NCI-H748 treated with DMSO at 0.1 percent for 48 hours (cell line): ENCODE measurements around the gene C2orf92.
A peak's percentile ranks its signal among the peaks of the same experiment; 100 is the strongest.
"Not testable (repeated sequence)": the region's sequence is repeated elsewhere in the genome, so short reads cannot be mapped to it uniquely, and the experiment has no call there.

Experiments used
- DNase-seq: peaks from one replicate; lab custom pipeline; 2025; lab: John Stamatoyannopoulos, UW

The C2orf92 gene

DNA sequence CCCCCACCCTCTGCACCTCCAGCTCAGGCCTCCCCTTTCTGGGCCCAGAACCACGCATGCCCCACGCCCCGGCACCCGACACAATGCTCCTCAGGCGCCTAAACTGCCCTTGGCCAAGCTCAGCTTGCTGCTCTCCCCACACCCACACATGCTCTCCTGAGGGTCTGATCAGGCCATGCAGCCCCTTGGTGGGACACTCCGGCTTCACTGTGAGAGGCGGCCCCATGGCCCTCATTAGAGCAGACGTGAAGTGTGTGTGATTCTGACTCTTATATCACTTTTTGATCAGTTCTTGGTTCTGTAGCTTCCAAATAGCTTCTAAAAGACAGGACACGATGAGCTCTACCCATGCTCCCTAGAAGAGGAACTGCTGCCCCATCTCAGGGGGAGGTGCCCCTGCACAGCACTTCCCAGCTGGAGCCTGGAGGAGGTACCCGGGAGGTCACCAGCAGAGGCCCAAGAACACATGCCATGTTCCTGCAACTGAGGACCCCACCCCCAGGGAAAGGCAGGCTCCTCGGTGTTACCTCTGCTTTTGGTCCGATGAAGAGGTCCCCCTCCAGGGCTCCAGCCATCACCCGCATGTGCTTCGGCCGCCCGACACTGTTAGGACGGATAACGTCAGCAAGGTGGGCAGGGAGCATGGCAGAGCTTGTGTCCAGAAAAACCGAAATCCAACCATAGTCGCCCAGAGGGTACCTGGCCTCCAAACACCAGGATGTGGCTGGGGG lies 9.3 kb upstream of the C2orf92 start:
- DNase-seq: no peak

DNA sequence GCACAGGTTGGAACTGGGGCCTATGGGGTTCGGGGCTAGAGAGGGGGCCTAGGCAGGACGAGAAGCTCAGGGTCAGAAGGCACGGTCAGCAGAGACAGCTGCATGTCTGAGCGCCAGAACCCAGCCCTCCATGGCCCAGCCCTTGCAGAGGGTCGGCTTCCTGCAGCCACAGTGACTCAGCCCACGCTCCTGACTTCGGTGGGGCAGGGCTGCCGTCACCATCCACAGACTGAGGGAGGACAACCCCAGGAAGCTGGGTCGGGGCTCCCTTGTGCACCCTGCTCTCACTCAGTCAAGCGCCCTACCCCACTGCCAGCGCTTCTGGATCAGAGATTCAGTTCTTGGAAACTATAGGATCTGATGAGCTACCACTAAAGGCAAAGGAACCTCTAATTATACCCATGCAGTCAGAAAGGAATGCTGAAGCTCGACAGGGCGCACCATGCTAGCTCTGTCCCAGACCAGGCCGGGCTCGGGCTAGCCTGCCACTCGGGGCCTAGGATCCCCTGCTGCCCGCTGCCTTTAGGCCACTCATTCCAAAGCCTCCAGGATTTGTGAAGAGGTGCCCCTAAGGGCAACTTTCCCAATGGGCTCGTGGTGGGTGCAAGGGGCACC lies 8.6 kb upstream of the C2orf92 start:
- no peak for DNase-seq

DNA sequence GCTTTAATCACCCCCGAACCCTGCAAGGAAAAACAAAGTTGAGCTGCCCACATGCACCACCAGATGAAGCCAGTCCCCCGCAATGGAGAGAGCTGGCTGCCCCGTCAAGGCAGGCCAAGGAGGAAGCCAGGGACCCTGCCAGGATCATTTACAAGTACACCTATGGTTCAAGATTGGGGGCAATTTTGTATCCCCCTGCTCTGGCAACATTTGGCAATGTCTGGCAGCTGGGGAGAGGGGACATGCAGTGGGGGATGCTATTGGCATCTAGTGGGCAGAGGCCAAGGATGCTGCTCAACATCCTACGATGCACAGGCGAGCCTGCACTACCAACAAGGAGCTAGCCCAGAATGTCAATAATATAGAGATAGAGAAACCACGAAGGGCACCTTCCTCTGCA lies 7.6 kb upstream of the C2orf92 start:
- no peak for DNase-seq

DNA sequence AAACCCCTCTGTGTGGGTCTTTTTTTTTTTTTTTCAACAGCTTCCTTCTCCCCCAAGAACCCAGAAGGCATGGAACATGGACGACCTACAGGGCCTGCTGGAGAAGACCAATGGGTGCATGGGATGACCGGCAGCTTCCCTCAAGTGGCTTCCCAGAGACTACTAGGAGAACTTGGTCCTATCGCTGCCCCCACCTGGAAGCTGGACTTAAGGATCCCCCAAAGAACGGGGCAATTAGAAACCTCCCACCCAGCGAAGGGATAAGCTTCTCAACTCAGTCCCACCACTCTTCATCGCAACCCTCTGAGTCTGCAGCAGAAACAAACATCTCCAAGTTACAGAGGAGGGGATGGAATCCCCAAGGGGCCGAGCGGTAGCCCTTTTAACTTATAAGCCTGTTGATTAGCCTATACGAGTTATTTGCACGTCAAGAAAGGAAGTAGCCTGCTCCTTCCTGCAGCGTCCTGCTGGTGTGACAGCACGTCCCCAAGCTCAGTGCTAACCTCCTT lies 7.1 kb upstream of the C2orf92 start:
- no peak for DNase-seq

DNA sequence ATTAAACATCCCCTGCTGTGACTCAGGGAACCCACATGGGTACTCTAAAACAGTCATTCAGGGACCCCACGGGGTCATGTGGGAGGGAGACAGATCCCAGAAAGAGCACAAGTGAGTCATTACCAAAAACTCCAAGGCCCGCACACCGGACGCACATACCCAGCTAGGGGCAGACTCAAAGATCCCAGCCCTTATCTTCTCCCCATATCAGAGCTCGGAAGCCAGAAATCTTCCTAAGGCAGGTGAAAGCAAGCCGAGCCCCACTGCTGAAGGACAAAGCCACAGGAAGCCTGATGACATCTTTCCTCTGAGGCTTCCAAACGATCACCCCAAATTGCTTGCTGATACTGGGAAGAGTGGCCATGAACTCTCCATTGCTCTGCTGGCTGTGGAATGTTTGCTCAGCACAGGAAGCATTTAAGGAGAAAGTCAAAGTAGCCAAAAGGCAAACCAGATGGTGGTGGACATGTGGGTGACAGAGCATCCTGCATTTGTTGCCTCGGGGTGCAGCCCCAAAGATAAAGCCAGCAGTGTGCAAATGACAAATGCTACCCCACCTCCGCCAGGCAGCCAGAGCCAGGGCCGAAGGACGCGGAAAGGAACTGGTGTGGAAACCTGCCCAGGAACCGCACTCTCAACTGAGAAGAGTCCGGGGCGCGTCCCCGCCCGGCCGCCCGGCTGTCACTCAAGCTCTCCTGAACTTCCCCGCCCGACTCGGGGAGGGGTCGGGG lies 6.5 kb upstream of the C2orf92 start:
- DNase-seq: peak; percentile 10

DNA sequence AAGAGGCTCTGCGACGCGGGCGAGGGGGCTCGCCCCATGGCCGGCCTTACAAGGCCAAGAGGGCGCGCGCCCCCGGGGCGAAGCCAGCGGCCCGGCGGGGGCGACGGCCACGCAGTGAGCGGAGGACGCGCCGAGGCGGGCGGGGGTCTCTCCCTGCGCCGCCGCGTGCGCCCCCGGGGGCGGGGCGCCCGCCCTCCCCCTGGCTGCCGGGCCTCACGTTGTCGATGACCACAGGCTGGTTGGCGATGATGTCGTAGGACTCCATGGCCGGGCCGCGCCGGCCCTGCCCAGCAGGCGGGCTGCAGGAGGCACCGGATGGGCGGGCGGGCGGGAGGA lies 5.9 kb upstream of the C2orf92 start:
- no peak for DNase-seq

DNA sequence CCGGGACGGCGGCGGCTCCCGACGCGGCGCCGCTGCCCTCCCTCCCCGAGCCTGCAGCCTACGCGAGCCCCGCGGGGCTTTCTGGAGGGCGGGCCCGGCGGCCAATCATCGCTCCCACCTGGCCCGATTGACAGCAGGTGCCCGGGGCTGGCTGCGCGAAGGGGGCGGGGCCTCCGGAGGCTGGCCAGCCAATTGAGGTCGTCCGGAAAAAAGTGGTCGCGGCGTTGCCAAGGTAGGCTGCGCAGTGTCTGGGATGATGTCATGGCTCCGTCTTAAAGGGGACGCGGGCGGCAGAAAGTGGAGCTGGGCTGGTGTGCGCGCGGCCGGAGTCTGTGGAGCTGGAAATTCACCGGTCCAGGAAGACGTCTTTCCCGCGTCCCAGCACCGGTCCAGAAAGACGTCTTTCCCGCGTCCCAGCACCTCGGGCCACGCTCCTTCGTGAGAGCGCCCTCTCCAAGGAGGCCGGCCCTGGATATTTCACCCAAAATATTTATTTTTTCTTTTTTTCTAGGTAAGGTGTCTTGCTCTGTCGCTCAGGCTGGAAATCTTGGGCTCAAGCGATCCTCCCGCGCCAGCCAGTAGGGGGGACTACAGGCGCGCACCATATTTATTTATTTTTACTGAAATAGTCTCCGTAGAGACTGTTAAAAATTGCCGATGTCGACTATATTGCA lies 5.4 kb upstream of the C2orf92 start, which contains the start of gene ACTR1B:
Gene ACTR1B, minus strand, starts transcription at position 83 of the 674 bp plus-strand sequence. CDS start 154 bp downstream, outside the sequence.
- DNase-seq: peak; percentile 98

DNA sequence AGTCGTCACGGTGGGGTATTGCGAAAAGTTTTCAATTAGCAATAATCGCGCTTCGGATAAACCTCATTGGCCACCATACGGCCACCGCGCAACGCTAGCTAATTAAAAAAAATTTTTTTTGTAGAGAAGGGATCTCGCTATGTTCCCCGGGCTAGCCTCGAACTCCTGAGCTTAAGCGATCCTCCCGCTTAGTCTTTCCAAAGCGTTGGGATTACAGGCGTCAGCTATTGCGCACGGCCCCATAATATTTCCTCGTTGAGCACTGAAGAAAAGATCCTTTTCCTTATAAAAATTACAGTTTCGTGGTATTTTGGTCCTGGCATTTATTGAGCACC lies 4.9 kb upstream of the C2orf92 start:
- no peak for DNase-seq

DNA sequence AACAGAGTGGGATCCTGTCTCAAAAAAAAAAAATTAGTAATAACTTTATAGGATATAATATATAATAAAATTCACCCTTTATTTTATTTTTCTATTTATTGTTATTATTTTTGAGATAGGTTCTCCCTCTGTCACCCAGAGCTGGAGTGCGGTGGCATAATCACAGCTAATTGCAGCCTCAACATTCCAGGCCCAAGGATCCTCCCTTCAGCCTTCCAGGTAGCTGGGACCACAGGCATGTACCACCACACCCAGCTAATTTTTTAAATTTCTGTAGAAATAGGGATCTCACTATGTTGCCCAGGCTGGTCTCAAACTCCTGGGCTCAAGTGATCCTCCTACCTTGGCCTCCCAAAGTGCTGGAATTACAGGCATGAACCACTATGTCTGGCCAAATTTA lies 958 bp downstream of the C2orf92 start:
- no peak for DNase-seq

DNA sequence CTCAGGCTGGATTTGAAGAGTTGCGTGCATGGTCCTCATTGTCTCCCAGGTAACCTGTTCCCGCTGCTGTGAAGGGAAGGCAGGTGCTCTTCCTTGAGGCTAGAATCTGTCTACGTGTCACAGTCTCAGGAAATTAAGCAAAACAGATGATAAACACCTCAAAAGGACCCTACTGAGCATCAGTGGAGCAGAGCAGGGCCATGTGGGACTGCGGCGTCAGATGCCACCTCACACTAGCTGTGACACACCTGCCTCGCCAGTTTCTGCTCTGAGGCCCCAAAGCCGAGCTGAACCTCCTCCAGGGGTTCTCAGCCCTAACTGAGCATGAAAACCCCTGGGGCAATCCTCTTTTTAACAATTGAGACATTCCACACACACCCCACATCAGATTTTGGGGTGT lies 2.0 kb downstream of the C2orf92 start:
- no peak for DNase-seq

DNA sequence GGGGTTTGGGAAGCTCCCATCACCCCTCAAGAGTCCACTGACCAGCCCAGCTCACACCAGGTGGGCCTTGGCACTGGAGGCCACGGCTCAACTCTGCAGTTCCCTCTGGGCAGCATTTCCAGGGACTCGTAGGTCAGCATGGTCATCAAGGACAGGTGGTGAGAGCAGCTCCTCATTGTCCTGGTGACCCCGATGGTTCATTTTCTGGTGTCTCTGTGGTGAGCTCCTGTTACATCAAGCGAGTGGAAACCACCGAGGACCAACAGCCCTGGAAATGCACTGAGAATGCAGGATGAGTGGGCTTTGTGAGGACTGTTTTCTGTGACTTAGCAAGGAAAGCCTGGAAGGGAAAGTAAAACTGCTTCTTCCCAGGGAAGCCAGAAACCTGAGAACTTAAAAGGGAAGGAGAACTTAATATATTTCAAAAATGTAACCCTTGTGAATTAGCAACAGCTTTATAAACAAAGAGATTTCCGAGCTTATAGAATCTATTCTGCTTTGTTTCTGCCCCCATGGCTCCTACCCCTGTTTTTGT lies 3.2 kb downstream of the C2orf92 start:
- DNase-seq: not testable (repeated sequence)

DNA sequence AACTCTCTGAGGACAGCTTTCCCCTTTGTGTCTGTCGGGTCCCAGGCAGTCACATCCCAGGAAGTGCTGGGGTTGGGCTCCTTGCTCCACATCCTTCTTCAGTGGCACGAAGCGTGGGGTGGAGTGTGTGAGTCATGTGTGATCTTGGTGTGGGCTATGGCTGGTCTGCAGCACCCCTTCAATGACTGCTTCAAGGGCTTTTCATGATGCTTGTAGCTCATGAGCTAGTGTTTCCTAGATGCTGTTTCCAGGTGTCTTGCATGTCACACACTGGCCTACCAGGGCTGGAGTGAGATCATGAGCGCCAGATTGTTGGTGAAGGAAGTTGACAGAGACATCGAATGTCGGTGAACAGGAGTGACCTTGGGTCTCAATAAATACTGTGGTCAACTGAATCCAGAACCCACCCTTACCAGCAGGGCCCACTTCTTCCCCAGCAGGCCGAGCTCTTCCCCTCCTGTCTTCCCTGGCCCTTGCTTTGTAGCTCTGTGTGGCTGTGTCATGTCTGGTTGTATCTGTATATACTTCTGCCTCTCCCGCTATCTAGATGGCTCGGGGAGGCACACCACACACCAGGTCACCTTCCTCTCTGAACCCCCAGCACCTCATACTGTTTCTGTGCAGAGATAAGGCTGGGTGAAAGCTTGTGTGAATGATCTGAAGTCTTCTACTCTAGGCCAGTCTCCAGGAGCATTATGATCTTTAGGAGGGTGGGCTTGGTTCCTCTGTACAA lies 3.8 kb downstream of the C2orf92 start:
- no peak for DNase-seq

DNA sequence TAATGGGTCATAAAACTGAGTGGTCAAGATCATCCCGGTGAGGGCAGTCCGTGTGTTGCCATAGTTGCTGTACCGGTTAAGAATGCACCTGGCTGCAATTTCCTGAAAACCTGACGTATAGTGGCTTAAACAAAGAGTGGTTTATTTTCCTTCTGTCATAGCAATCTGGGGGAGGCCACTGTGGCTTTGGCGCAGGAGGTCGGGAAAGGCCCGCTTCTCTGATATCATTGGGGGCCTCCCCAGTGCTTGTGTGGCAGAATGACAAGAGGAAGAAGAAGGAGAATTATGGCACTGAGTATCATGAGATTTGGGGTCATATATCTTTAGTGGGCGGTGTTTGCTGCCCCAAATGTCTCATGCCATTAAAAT lies 4.4 kb downstream of the C2orf92 start:
- peak; percentile 39 for DNase-seq

DNA sequence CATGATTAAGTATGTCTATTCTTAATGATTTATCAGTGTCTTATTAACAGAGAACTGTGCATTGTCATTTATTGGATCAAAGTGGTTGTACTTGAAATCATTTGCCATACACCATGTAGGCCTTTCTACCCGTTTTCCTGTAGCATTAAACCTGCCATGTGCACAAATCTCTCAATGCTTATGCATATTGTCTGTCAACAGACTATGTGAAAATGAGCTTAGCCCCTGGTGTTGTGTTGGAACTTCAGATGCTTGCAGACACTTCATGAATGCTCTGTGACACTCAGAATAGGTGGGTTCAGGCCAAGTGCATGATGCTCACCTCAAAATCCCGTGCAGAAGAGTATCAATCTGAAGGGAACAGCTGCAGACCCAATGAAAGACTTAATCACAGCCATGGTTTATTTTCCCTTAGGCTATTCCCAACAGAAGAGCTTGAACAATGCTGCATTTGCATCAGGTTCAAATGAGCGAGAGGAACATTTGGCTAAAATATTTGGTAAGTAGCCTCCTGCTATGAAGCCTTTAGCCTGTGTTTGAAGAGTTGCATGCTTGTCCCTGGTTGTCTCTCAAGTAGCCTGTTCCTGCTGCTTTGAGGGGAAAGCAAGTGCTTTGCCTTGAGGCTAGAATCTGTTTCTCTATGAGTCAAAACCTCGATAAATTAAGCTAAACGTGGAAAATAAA lies 6.1 kb downstream of the C2orf92 start:
- no peak for DNase-seq

DNA sequence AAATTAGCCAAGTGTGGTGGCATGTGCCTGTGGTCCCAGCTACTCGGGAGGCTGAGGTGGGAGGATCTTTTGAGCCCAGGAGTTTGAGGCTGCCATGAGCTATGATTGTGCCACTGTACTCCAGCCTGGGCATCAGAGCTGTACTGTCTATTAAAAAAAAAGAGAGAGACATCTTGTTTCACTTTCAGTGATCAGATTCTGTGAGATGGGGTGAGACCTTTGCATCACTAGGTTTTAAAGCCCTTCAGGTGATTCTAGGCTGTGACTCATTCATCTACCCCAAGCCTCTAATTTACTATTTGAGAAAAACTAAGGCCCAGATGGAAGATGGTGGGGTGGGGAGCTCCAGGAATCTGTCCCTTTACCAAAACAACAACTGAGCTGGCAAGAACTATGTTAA lies 7.1 kb downstream of the C2orf92 start:
- no peak for DNase-seq

DNA sequence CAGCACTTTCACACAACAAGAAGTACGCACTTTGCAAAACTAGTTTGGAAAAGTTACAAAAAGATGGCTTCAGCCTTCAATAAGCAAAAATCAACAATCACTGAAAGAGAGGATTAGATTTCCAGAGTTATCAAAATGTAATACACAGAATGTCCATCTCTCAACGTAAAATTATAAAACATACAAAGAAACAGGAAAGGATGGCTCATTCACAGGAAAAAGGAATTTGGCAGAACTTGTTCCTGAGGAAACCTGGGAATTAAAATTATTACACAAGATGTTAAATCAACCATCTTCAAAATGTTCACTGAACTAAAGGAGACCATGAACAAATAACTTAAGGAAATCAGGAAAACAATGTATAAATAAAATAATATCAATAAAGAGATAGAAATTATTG lies 8.0 kb downstream of the C2orf92 start:
- DNase-seq: no peak

DNA sequence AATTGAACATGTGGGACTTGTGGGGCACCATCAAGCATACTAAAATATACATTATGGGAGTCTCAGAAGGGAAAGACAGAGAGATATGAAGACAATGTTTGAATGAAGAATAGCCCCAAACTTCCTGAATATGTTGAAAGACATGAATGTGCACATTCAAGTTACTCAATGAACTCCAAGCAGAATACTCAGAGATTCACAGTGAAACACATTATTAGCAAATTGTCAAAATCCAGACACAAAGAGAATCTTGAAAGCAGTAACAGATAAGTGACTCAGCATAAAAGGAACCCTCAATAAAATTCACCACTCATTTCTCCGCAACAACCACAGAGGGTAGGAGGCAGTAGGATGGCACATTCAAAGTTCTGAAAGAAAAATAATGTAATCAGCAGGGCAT lies 8.8 kb downstream of the C2orf92 start:
- DNase-seq: no peak

DNA sequence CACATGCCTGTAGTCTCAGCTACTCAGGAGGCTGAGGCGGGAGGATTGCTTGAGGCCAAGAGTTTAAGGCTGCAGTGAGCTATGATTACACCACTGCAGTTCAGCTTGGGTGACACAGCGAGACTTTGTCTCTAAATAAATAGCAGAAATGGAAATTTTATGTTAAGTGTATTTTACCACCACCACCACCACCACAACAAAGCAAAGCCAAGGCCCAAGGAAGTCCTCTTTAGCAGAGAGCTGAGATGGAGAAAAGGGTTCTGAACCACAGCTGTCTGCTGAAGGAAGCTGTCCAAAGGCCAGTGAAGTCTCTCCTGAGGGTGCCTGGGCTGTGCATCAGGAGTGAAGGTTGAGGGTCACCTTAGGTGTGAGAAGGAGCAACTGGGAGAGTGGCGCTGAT lies 17.7 kb downstream of the C2orf92 start:
- not testable (repeated sequence) for DNase-seq

DNA sequence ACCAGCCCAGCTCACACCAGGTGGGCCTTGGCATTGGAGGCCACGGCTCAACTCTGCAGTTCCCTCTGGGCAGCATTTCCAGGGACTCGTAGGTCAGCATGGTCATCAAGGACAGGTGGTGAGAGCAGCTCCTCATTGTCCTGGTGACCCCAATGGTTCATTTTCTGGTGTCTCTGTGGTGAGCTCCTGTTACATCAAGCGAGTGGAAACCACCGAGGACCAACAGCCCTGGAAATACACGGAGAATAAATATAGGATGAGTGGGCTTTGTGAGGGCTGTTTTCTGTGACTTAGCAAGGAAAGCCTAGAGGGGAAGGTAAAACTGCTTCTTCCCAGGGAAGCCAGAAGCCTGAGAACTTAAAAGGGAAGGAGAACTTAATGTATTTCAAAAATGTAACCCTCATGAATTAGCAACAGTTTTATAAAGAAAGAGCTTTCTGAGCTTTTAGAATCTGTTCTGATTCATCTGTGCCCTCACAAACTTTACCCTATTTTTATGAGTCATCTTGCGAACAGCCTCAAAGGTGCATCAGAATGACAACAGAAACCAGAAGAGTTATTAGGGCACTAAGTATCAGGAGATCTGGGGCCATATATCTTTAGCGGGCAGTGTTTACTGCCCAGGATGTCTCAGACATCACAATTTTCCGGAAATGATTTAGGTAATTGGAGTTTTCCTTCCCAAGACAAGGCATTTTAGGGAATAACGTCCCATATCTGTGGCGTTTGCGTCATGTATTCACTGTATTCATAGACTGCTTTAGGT lies 18.7 kb downstream of the C2orf92 start:
- no peak for DNase-seq

DNA sequence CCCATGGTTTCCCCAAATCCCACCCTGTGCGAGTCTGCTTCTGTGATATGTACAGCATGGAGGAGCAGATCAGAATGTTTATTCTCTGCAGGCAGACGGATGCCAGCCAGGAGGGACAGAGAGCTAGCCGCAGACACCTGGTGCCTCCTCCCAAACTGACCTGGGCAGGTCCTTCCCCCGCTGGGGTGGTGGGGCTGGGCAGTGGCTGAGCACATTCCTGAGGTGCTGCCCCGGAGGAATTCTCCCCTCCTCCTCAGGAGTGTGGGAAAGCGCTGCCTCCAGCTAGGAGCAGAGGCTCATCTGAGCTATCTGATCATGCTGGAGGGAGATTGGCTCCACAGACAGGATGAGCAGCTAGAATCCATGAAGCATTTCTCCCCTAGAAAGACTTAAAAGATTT lies 21.7 kb downstream of the C2orf92 start:
- DNase-seq: no peak
